ENCODE results near the gene TFF3.

Gene TFF3

DNA sequence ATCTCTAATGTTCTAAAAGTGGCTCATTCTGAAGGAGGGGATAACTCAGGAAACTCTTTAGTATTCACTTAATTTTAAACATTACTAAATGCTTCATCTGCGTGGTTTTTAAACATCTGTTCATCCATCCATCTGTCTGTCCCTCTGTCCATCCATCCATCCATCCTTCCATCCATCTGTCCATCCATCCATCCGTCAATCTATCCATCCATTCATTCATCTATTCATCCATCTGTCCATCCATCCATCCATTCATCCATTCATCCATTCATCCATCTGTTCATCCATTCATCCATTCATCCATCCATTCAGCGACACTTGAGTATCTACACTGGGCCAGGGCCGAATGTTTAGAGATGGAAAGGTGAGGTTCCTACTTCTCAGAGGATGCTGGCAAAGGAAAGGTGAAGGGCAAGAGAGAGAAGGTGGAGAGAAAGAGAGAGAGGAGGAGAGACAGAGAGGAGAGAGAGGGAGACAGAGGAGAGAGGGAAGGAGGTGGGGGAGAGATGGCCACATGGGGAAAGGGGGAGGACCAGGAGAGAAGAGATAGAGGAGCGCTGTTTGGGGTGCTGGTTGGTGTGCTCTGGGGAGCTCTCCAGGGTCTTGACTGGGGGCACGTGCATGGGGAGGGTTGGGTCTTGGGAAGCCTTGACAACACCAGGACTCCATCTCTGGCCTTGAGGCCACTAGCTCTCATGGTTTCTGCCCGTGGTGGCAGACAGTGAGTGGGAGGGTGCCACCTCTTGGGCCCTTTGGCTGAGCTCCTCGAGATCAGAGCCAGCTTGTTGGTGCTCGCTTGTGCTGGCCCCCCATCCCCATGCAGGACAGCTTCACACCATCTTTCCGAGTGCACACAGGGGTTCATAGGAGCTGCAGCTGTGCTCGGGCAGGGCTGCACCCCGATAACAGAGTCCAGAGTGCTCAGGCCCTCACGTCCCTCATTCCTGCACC, 50.7 kb downstream of the TFF3 start:
- DNase-seq: no peak

DNA sequence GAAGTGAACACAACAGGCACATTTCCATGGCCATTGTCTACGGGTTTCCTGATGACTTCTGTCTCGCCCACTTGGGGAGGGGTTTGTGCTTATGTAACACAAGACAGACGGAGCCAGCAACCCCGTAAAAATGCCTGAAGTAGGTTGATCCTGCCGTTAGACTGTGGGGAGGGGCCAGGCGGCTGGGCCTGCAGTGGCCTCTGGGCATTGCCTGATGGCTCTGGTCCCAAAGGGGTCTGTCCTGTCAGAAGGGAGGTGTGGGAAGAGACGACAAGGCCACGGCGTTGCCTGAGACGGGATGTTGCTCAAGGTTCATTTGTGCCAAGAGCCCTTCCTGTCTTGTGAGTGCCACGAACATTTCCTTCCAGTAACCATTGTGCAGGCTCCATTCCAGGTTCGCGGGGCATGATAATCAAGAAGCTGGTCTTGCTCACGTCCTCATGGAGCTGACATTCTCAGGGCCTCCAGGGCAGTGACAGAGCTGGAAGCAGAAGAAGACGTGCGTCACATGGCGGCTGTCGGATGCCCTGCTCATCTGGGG, 51.5 kb downstream of the TFF3 start:
- no peak for DNase-seq

DNA sequence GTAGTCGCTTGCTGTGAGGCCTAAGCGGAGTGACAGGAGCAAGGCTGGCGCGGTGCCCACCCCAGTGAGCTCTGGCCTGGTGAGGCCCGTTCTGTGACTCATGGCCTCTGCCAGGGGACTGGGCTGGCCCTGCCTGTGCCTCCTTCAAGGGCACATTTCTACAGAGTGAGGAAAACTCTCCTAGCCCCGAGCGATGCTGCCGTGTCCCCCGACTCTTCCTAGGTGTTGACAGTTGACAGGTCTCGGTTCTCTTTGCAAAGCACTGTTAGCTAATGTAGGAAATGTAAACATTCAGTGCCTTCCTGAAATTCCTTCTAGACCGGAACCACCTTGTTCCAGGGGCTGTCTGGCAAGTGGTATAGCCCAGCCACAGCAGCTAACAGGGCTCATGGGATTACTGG, 52.4 kb downstream of the TFF3 start:
- peak; percentile 11 for DNase-seq

DNA sequence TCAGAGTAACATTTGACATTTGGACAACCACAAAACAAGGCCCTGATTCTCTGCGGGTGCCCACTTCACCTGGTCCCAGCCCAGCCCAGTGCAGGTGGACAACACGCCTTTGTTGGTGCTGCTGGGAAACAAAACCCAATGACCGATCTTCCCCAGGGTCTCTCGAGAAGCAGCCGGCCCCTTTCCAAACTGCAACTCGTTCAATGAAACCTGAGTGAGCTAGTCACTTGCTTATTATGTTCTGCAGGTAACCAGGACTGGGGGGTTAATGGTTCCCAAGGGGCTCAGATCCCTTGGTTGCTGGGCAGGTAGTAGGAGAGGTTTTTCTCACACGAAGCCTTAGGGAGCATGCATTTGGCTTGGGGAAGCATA, 53.4 kb downstream of the TFF3 start:
- DNase-seq: no peak
